GM18951 (cell line): Measurements from ENCODE around the gene EBNA1BP2.

Experiments used
- POLR2A ChIP-seq: IDR thresholded peaks from 4 replicates; pipeline ENCODE4 v1.6.1; 2011; ENCODE audit warnings: mild to moderate bottlenecking; ENCODE audit not compliant: insufficient read length, insufficient read depth; ENCODE audit errors: extremely low read depth
- in situ Hi-C: fragments of 300-500 bp; cut with MboI; formaldehyde crosslinking; loops from one replicate; pipeline ENCODE4 v1.12.0; 2022; ENCODE audit warnings: low sequenced_read_pairs, mixed read lengths, inconsistent platforms; ENCODE audit not compliant: unreplicated experiment

Gene EBNA1BP2

GRCh38 chr1:43197343-43198127 is 25.4 kb upstream of the EBNA1BP2 start:
- in situ Hi-C loops: no loop called here
- TF ChIP-seq POLR2A: no peak

GRCh38 chr1:43194509-43194908 is 22.4 kb upstream of the EBNA1BP2 start:
- in situ Hi-C loops: no loop called here
- no peak for TF ChIP-seq POLR2A

- in situ Hi-C loops: no loop called here
- TF ChIP-seq POLR2A: no peak
These were observed 16.0 kb upstream of the EBNA1BP2 start for GRCh38 chr1:43188106-43188505.

GRCh38 chr1:43184995-43185394 is 12.9 kb upstream of the EBNA1BP2 start:
- in situ Hi-C loops: no loop called here
- no peak for TF ChIP-seq POLR2A

GRCh38 chr1:43184388-43184787 is 12.3 kb upstream of the EBNA1BP2 start:
- in situ Hi-C loops: no loop called here

GRCh38 chr1:43177691-43178090 is 5.6 kb upstream of the EBNA1BP2 start:
- in situ Hi-C loops: no loop called here

More at GRCh38 chr1:43184388-43184787, 12.3 kb upstream of the EBNA1BP2 start:
- no peak for TF ChIP-seq POLR2A

GRCh38 chr1:43174873-43175272 is 2.8 kb upstream of the EBNA1BP2 start:
- in situ Hi-C loops: no loop called here
- TF ChIP-seq POLR2A: no peak

More at GRCh38 chr1:43177691-43178090, 5.6 kb upstream of the EBNA1BP2 start:
- no peak for TF ChIP-seq POLR2A

- no peak for TF ChIP-seq POLR2A
- in situ Hi-C loops: no loop called here
These were observed 460 bp upstream of the EBNA1BP2 start for GRCh38 chr1:43172527-43172972.

GRCh38 chr1:43171312-43171875 is 696 bp downstream of the EBNA1BP2 start:
- in situ Hi-C loops: no loop called here
- no peak for TF ChIP-seq POLR2A

- in situ Hi-C loops: no loop called here
- no peak for TF ChIP-seq POLR2A
These were observed 6.3 kb downstream of the EBNA1BP2 start for GRCh38 chr1:43165765-43166164.

- in situ Hi-C loops: no loop called here
- no peak for TF ChIP-seq POLR2A
These were observed 6.9 kb downstream of the EBNA1BP2 start for GRCh38 chr1:43165162-43165561.

- TF ChIP-seq POLR2A: no peak
- in situ Hi-C loops: no loop called here
These were observed 16.1 kb downstream of the EBNA1BP2 start for GRCh38 chr1:43156026-43156425.

GRCh38 chr1:43153443-43153842 is 18.6 kb downstream of the EBNA1BP2 start:
- in situ Hi-C loops: no loop called here
- no peak for TF ChIP-seq POLR2A

- no peak for TF ChIP-seq POLR2A
- in situ Hi-C loops: no loop called here
These were observed 19.2 kb downstream of the EBNA1BP2 start for GRCh38 chr1:43152866-43153265.

- TF ChIP-seq POLR2A: no peak
- in situ Hi-C loops: no loop called here
These were observed 22.2 kb downstream of the EBNA1BP2 start for GRCh38 chr1:43149889-43150288.
